M059J (cell line): ENCODE results near the gene NUTM2B. TPM values are rescaled to one million over a fixed set of nuclear protein-coding genes. Genes with fewer than 3 reads are reported as not detected.
"Not testable (repeated sequence)": the region's sequence is repeated elsewhere in the genome, so short reads cannot be mapped to it uniquely, and the experiment has no call there.

Experiments used
- DNase-seq: peaks from one replicate; pipeline ENCODE4 v3.0.0-alpha.2; 2012; ENCODE audit warnings: low read depth
- total RNA-seq: library from RNA; depleted of rRNA; stranded (reverse); fragments of >200 nt; shearing (Covaris generic); gene quantifications from 2 replicates; pipeline ENCODE4 v1.2.3, GENCODE V29; 2014; rRNA removed

NUTM2B gene
- 0.10 and 0.32 TPM in 2 replicates for total RNA-seq

- DNase-seq, result not testable (repeated sequence)
Observed at GRCh38 chr10:79702927-79703326, at the start of gene NUTM2B. Gene NUTM2B, plus strand, starts transcription at chr10:79703227. Its CDS starts 383 bp downstream, at chr10:79703610.

- DNase-seq, result not testable (repeated sequence)
Observed at GRCh38 chr10:79663287-79663686, 39.7 kb upstream of the NUTM2B start.

- not testable (repeated sequence) for DNase-seq
Observed at GRCh38 chr10:79664686-79665085, 38.3 kb upstream of the NUTM2B start.

- not testable (repeated sequence) for DNase-seq
Observed at GRCh38 chr10:79669248-79669788, 33.7 kb upstream of the NUTM2B start.

GRCh38 chr10:79674878-79675277 lies 28.1 kb upstream of the NUTM2B start:
- DNase-seq, result peak; percentile 24

- DNase-seq, result not testable (repeated sequence)
Observed at GRCh38 chr10:79683026-79683883, 19.8 kb upstream of the NUTM2B start.

- not testable (repeated sequence) for DNase-seq
Observed at GRCh38 chr10:79683884-79684720, 18.9 kb upstream of the NUTM2B start.

GRCh38 chr10:79685044-79685685 lies 17.9 kb upstream of the NUTM2B start:
- DNase-seq, result not testable (repeated sequence)

- not testable (repeated sequence) for DNase-seq
Observed at GRCh38 chr10:79686595-79686994, 16.4 kb upstream of the NUTM2B start.

GRCh38 chr10:79687406-79688150 lies 15.4 kb upstream of the NUTM2B start:
- not testable (repeated sequence) for DNase-seq

GRCh38 chr10:79688798-79689197 lies 14.2 kb upstream of the NUTM2B start:
- not testable (repeated sequence) for DNase-seq

- not testable (repeated sequence) for DNase-seq
Observed at GRCh38 chr10:79696596-79696995, 6.4 kb upstream of the NUTM2B start.

GRCh38 chr10:79697141-79697540 lies 5.9 kb upstream of the NUTM2B start:
- not testable (repeated sequence) for DNase-seq

- DNase-seq, result not testable (repeated sequence)
Observed at GRCh38 chr10:79700381-79700944, 2.6 kb upstream of the NUTM2B start.

- DNase-seq, result not testable (repeated sequence)
Observed at GRCh38 chr10:79707017-79707416, 4.0 kb downstream of the NUTM2B start.

GRCh38 chr10:79714976-79715375 lies 11.9 kb downstream of the NUTM2B start:
- DNase-seq, result not testable (repeated sequence)

GRCh38 chr10:79716917-79717579 lies 14.0 kb downstream of the NUTM2B start:
- DNase-seq, result not testable (repeated sequence)

- DNase-seq, result not testable (repeated sequence)
Observed at GRCh38 chr10:79720000-79720399, 17.0 kb downstream of the NUTM2B start.

GRCh38 chr10:79726620-79727019 lies 23.6 kb downstream of the NUTM2B start:
- peak; percentile 9 for DNase-seq

GRCh38 chr10:79744844-79745243 lies 41.8 kb downstream of the NUTM2B start:
- DNase-seq, result not testable (repeated sequence)
